ENCODE measurements around the gene HSF5. TPM values are rescaled to one million over a fixed set of nuclear protein-coding genes. Genes with fewer than 3 reads are reported as not detected.

Gene HSF5
- total and polyA plus RNA-seq, 2 of the 13 experiments (the other 11 are each of a cell fraction or from before 2014, with no cell fraction given) = not detected

- no peak overlapping the region for H2AFZ ChIP-seq (ENCODE audit: low read length)
- intact Hi-C loops (cut with micrococcal nuclease; ENCODE audit: unreplicated experiment) (no loop called here), in situ Hi-C loops (cut with HindIII; ENCODE audit: extremely low pct_ligation_motif_present, low pct_unique_long_range_greater_than_20kb) (no loop called here)
- H3K27ac ChIP-seq (ENCODE audit: extremely low read length, insufficient read depth, low read length) = peak overlapping the region; percentile 93
- 37% methylated on average over 4 of the region's 4 CpGs for WGBS (ENCODE audit: low lambda C conversion rate)
- peaks cover 100% of the 10 kb centered on the region for H3K4me1 ChIP-seq (ENCODE audit: insufficient read depth, low read length)
- CTCF ChIA-PET (ENCODE audit: low intra/inter-chr PET ratio, low total read pairs) = no interaction called here
- ATAC-seq (peak; percentile 32), FAIRE-seq (no peak), DNase-seq (ENCODE audit: low spot score) (peak; percentile 60)
- peak overlapping the region; percentile 77 for H3K4me2 ChIP-seq (ENCODE audit: low read depth, low read length)
- H3K79me2 ChIP-seq (ENCODE audit: insufficient read depth, low read length) = peaks cover 97% of the 10 kb centered on the region
- H4K20me1 ChIP-seq (ENCODE audit: insufficient read depth, low read length) = no peaks in the 10 kb centered on the region
- POLR2A ChIA-PET = interaction anchor here (0.8 to 9.7 kb wide), 13 partner anchors 8 to 249 kb away, joined by 3 to 458 read pairs (median 18); partner anchors contain the start of genes RNF43 and SUPT4H1
- BruUV-seq (replicated peaks) = no TSS peak
- H3K9ac ChIP-seq (ENCODE audit: insufficient read depth, low read depth, low read length) = peak overlapping the region; percentile 72
- peak overlapping the region in 1 of 3 experiments; percentile 5; a peak in 1 of 6 replicates for H3K4me3 ChIP-seq (replicated peaks in 1 of 3; ENCODE audit: insufficient read depth in 1 of 3, low read depth in 2 of 3, low read length in 3 of 3)
- peaks cover 10 to 16% of the 10 kb centered on the region in 2 experiments for H3K36me3 ChIP-seq (replicated peaks in 1 of 2; ENCODE audit: control insufficient read depth in 1 of 2, insufficient read depth in 2 of 2, low read length in 2 of 2)
- no peaks in the 10 kb centered on the region for H3K9me3 ChIP-seq (ENCODE audit: low read length)
- H3K27me3 ChIP-seq (ENCODE audit: control insufficient read depth in 1 of 2, insufficient read depth in 2 of 2, low read length in 2 of 2) = no peaks in the 10 kb centered on the region
- TF ChIP-seq ZNF709 (CRISPR knock-in tag; IDR thresholded peaks at IDR 0.05) (0 out of 2 replicates have a peak, but pooled peaks have one; percentile 38), ZNF547 (CRISPR knock-in tag; IDR thresholded peaks at IDR 0.05) (peak; percentile 70), HNF4G (IDR thresholded peaks at IDR 0.05; ENCODE audit: borderline replicate concordance, low read depth, low read length) (no peak), HNF4G (CRISPR knock-in tag; IDR thresholded peaks at IDR 0.05; ENCODE audit: borderline replicate concordance, low read depth) (peak; percentile 45; the same call in 1 of the 2 replicates), RBM22 (optimal IDR thresholded peaks at IDR 0.05; ENCODE audit: low read length) (peak; percentile 97), NKX3-1 (CRISPR knock-in tag; IDR thresholded peaks at IDR 0.05) (peak; percentile 52; the same call in 1 of the 2 replicates), ZNF710 (CRISPR knock-in tag; IDR thresholded peaks at IDR 0.05; ENCODE audit: borderline replicate concordance) (peak; percentile 55; the same call in 1 of the 2 replicates), PAF1 (CRISPR knock-in tag; IDR thresholded peaks at IDR 0.05) (no peak), ZBTB26 (CRISPR knock-in tag; IDR thresholded peaks at IDR 0.05; ENCODE audit: borderline replicate concordance) (peak; percentile 51; the same call in 1 of the 2 replicates), ZSCAN29 (CRISPR knock-in tag; conservative IDR thresholded peaks at IDR 0.05) (no peak), JUNB (CRISPR knock-in tag; IDR thresholded peaks at IDR 0.05; ENCODE audit: borderline replicate concordance) (no peak)
- TF ChIP-seq, protein P1, sequence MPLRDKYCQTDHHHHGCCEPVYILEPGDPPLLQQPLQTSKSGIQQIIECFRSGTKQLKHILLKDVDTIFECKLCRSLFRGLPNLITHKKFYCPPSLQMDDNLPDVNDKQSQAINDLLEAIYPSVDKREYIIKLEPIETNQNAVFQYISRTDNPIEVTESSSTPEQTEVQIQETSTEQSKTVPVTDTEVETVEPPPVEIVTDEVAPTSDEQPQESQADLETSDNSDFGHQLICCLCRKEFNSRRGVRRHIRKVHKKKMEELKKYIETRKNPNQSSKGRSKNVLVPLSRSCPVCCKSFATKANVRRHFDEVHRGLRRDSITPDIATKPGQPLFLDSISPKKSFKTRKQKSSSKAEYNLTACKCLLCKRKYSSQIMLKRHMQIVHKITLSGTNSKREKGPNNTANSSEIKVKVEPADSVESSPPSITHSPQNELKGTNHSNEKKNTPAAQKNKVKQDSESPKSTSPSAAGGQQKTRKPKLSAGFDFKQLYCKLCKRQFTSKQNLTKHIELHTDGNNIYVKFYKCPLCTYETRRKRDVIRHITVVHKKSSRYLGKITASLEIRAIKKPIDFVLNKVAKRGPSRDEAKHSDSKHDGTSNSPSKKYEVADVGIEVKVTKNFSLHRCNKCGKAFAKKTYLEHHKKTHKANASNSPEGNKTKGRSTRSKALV (CRISPR knock-in tag; IDR thresholded peaks at IDR 0.05) = 0 out of 2 replicates have a peak, but pooled peaks have one; percentile 45
These were observed 105.9 kb downstream of the HSF5 start for GRCh38 chr17:58382108-58382871.

Measured in HepG2 (cell line).